ENCODE data around the gene ANXA5.

DNA sequence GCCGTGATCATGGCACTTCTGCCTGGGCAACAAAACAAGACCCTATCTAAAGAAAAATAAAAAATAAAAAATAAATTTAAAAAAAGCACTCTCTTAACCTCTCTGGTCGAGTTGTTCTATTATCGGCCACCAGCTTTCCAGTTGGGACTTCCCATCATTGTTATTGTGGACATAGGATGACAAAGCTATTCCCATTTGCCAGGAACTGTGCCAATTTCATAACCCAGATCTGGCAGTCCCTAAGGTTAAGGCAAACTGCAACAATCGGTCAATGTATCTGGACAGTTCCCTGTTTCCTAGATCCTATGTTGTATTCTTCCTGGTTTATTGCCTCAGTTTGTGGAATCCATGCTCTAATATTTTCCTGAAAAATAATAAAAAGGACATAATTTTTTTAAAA lies 17.8 kb upstream of the ANXA5 start:
- TF ChIP-seq, protein P1, sequence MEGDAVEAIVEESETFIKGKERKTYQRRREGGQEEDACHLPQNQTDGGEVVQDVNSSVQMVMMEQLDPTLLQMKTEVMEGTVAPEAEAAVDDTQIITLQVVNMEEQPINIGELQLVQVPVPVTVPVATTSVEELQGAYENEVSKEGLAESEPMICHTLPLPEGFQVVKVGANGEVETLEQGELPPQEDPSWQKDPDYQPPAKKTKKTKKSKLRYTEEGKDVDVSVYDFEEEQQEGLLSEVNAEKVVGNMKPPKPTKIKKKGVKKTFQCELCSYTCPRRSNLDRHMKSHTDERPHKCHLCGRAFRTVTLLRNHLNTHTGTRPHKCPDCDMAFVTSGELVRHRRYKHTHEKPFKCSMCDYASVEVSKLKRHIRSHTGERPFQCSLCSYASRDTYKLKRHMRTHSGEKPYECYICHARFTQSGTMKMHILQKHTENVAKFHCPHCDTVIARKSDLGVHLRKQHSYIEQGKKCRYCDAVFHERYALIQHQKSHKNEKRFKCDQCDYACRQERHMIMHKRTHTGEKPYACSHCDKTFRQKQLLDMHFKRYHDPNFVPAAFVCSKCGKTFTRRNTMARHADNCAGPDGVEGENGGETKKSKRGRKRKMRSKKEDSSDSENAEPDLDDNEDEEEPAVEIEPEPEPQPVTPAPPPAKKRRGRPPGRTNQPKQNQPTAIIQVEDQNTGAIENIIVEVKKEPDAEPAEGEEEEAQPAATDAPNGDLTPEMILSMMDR (conservative IDR thresholded peaks at IDR 0.05 in 1 of 2, IDR thresholded peaks at IDR 0.05 in 1 of 2; ENCODE audit: low read depth in 1 of 2, low read length in 2 of 2): no peak
- no peak for TF ChIP-seq EZH2 (IDR thresholded peaks at IDR 0.05; ENCODE audit: low read length, missing control alignments)
